SK-N-SH (cell line): Measurements from ENCODE around the gene CIT. TPM values are rescaled to one million over a fixed set of nuclear protein-coding genes. Genes with fewer than 3 reads are reported as not detected.

Source experiments
- CTCF ChIA-PET: fragments of 300-600, 350-600 bp; formaldehyde crosslinking; extraction: SDS; loops from one replicate; lab custom pipeline; 2021; lab: Yijun Ruan, JAX
- POLR2A ChIA-PET: fragments of 350-600 bp; sonication (Branson Sonifier 250); formaldehyde crosslinking; extraction: SDS; loops from one replicate; lab custom pipeline; 2020; ENCODE audit warnings: antibody characterized with exemption, inconsistent platforms; lab: Yijun Ruan, JAX
- DNase-seq: peaks from one replicate; pipeline ENCODE4 v3.0.0; 2012
- H2AFZ ChIP-seq: fragments of 200-600 bp; sonication (generic); 2 replicates; pipeline ENCODE4 v1.8.1; 2016; ENCODE audit warnings: antibody characterized with exemption, mild to moderate bottlenecking, low read depth
- H3F3A ChIP-seq: fragments of 200-600 bp; sonication (generic); replicated peaks from 2 replicates; pipeline ENCODE3; 2016; ENCODE audit warnings: antibody characterized with exemption, mild to moderate bottlenecking; ENCODE audit not compliant: insufficient read depth
- H3K27ac ChIP-seq, 2 experiments: fragments of 200-500 bp in 1 of 2; fragments of 200-600 bp in 1 of 2; sonication (Bioruptor generic) in 1 of 2; sonication (generic), shearing (Covaris generic) in 1 of 2; 2 replicates each; pipeline versions ENCODE4 v1.5.1 to v1.6.1; 2014 to 2016; ENCODE audit warnings: low read depth in 2 of 2, inconsistent platforms in 1 of 2, low read length in 1 of 2, mild to moderate bottlenecking in 1 of 2, mixed read lengths in 1 of 2
- H3K27me3 ChIP-seq: fragments of 200-600 bp; sonication (generic), shearing (Covaris generic); 2 replicates; pipeline ENCODE4 v1.6.1; 2016; ENCODE audit warnings: mixed run types; ENCODE audit not compliant: insufficient read depth
- H3K36me3 ChIP-seq, 2 experiments: fragments of 200-500 bp in 1 of 2; fragments of 200-600 bp in 1 of 2; sonication (Bioruptor generic) in 1 of 2; sonication (generic) in 1 of 2; replicated peaks in 1 of 2; 2 replicates each; pipeline versions ENCODE3 to v1.5.1; 2014 to 2016; ENCODE audit warnings: low read length in 1 of 2, mild to moderate bottlenecking in 1 of 2; ENCODE audit not compliant: insufficient read depth in 2 of 2, control insufficient read depth in 1 of 2
- H3K4me1 ChIP-seq, 2 experiments: fragments of 200-500 bp in 1 of 2; fragments of 200-600 bp in 1 of 2; sonication (Bioruptor generic) in 1 of 2; sonication (generic), shearing (Covaris generic) in 1 of 2; 2 replicates each; pipeline versions ENCODE4 v1.5.1 to v1.6.1; 2014 to 2016; ENCODE audit warnings: low read depth in 1 of 2, low read length in 1 of 2, mixed run types in 1 of 2; ENCODE audit not compliant: insufficient read depth in 2 of 2, control insufficient read depth in 1 of 2
- H3K4me2 ChIP-seq: fragments of 200-600 bp; sonication (generic), shearing (Covaris generic); 2 replicates; pipeline ENCODE4 v1.6.1; 2017; ENCODE audit warnings: mixed run types
- H3K4me3 ChIP-seq, 2 experiments: fragments of 200-500 bp in 1 of 2; fragments of 200-600 bp in 1 of 2; sonication (Bioruptor generic) in 1 of 2; sonication (generic), shearing (Covaris generic) in 1 of 2; 2 replicates each; pipeline versions ENCODE4 v1.5.1 to v1.8.1; 2014 to 2016; ENCODE audit warnings: low read depth in 2 of 2, inconsistent platforms in 1 of 2, low read length in 1 of 2, mild to moderate bottlenecking in 1 of 2, mixed read lengths in 1 of 2, moderate library complexity in 1 of 2
- H3K79me2 ChIP-seq: fragments of 200-600 bp; sonication (generic); 2 replicates; pipeline ENCODE4 v1.8.1; 2017; ENCODE audit warnings: mild to moderate bottlenecking; ENCODE audit not compliant: insufficient read depth
- H3K9ac ChIP-seq: fragments of 200-600 bp; sonication (generic); 2 replicates; pipeline ENCODE4 v1.6.1; 2017; ENCODE audit warnings: mixed run types
- H3K9me2 ChIP-seq: fragments of 200-600 bp; sonication (generic); 2 replicates; pipeline ENCODE4 v1.6.1; 2017; ENCODE audit warnings: mixed run types
- H3K9me3 ChIP-seq: fragments of 200-600 bp; sonication (generic); 2 replicates; pipeline ENCODE4 v1.6.1; 2017; ENCODE audit warnings: mixed run types, mild to moderate bottlenecking, moderate library complexity
- H4K20me1 ChIP-seq: fragments of 200-600 bp; sonication (generic); 2 replicates; pipeline ENCODE4 v1.6.1; 2017; ENCODE audit warnings: mild to moderate bottlenecking, mixed run types; ENCODE audit not compliant: insufficient read depth
- CHD2 ChIP-seq: fragments of 150-350 bp; IDR thresholded peaks from 2 replicates; pipeline ENCODE4 v1.6.1; 2018; ENCODE audit warnings: low read length; ENCODE audit not compliant: partially characterized antibody
- EP300 ChIP-seq, 2 experiments: IDR thresholded peaks; 2 replicates each; pipeline versions ENCODE4 v1.4.0 to v1.6.1; 2012; ENCODE audit warnings: borderline replicate concordance in 1 of 2, low read depth in 1 of 2, low read length in 1 of 2
- EZH2phosphoT487 ChIP-seq: fragments of 200-600 bp; sonication (generic); IDR thresholded peaks from 2 replicates; pipeline ENCODE4 v1.6.1; 2017; ENCODE audit warnings: low read depth, mixed run types, mild to moderate bottlenecking, antibody characterized with exemption, moderate library complexity, borderline replicate concordance
- FOXJ3 ChIP-seq: sonication (generic); formaldehyde crosslinking; IDR thresholded peaks from 2 replicates; pipeline ENCODE4 v1.5.1; 2020; ENCODE audit warnings: mild to moderate bottlenecking, missing genetic modification reagents
- JUND ChIP-seq: IDR thresholded peaks from 2 replicates; pipeline ENCODE4 v1.4.0; 2012
- MXI1 ChIP-seq: IDR thresholded peaks from 2 replicates; pipeline ENCODE4 v1.6.1; 2012; ENCODE audit warnings: mild to moderate bottlenecking, low read depth, low read length, improper control_type of control experiment
- NFIC ChIP-seq: IDR thresholded peaks from 2 replicates; pipeline ENCODE4 v1.4.0; 2012; ENCODE audit warnings: borderline replicate concordance
- NRF1 ChIP-seq: IDR thresholded peaks from 2 replicates; pipeline ENCODE4 v1.6.1; 2012; ENCODE audit warnings: low read depth, mild to moderate bottlenecking, low read length
- POLR2AphosphoS5 ChIP-seq: IDR thresholded peaks from 2 replicates; pipeline ENCODE4 v1.6.1; 2012; ENCODE audit warnings: low read depth, low read length
- RAD21 ChIP-seq: IDR thresholded peaks from 2 replicates; pipeline ENCODE4 v1.6.1; 2012; ENCODE audit warnings: mild to moderate bottlenecking, low read length
- RFX5 ChIP-seq: IDR thresholded peaks from 2 replicates; pipeline ENCODE4 v1.6.1; 2012; ENCODE audit warnings: mild to moderate bottlenecking, improper control_type of control experiment, low read length
- RXRA ChIP-seq: IDR thresholded peaks from 2 replicates; pipeline ENCODE4 v1.4.0; 2012; ENCODE audit warnings: low read depth, mild to moderate bottlenecking, borderline replicate concordance
- SIN3A ChIP-seq: IDR thresholded peaks from 2 replicates; pipeline ENCODE4 v1.6.1; 2012; ENCODE audit warnings: low read depth, mild to moderate bottlenecking, low read length, moderate library complexity, borderline replicate concordance
- SMC3 ChIP-seq: IDR thresholded peaks from 2 replicates; pipeline ENCODE4 v1.6.1; 2012; ENCODE audit warnings: low read depth, low read length, improper control_type of control experiment
- YY1 ChIP-seq: IDR thresholded peaks from 2 replicates; pipeline ENCODE4 v1.4.0; 2012; ENCODE audit warnings: low read depth, mild to moderate bottlenecking
- WGBS: methylation state at CpG from one replicate; pipeline ENCODE4 v1.1.6; 2017; ENCODE audit warnings: low lambda C conversion rate; 5-methylcytosine and 5-hydroxymethylcytosine counted together
- polyA plus RNA-seq, 3 experiments: library from polyadenylated mRNA; depleted of rRNA; stranded (reverse); fragments of >200 nt; gene quantifications; 2 replicates each; pipeline ENCODE4 v1.2.3, GENCODE V29; 2012
- TF ChIP-seq, protein P1 (sequence below): IDR thresholded peaks from 2 replicates; pipeline ENCODE4 v1.6.1; 2012; ENCODE audit warnings: mild to moderate bottlenecking, low read depth, low read length, moderate library complexity
- TF ChIP-seq, protein P2 (sequence below): IDR thresholded peaks from 2 replicates; pipeline ENCODE4 v1.4.0; 2012; ENCODE audit warnings: low read depth, borderline replicate concordance
- TF ChIP-seq, protein P3 (sequence below): IDR thresholded peaks from 2 replicates; pipeline ENCODE4; 2012

Gene CIT
- polyA plus RNA-seq, 1 of the 3 experiments (the other 2 are of a cell fraction), result 7.7 TPM

DNA sequence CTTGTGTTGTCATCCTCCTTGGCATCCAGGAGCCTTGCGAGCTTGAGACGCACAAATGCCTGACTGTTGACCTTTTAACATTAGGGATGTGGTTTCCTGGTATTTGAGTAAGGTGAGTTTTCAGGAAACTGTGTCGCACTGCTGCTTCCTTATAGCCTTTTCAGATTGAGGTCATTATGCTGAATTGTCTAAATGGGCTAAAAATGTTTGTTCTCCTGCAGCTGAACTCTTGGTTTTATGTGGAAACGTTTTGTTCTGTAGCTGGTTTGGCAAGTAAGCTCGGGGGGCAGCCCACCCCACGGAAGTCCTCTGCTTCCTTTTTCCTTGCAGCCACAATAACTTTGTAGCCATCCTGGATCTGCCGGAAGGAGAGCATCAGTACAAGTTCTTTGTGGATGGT, 203.5 kb downstream of the CIT start (continued):
- TF ChIP-seq, protein P1, sequence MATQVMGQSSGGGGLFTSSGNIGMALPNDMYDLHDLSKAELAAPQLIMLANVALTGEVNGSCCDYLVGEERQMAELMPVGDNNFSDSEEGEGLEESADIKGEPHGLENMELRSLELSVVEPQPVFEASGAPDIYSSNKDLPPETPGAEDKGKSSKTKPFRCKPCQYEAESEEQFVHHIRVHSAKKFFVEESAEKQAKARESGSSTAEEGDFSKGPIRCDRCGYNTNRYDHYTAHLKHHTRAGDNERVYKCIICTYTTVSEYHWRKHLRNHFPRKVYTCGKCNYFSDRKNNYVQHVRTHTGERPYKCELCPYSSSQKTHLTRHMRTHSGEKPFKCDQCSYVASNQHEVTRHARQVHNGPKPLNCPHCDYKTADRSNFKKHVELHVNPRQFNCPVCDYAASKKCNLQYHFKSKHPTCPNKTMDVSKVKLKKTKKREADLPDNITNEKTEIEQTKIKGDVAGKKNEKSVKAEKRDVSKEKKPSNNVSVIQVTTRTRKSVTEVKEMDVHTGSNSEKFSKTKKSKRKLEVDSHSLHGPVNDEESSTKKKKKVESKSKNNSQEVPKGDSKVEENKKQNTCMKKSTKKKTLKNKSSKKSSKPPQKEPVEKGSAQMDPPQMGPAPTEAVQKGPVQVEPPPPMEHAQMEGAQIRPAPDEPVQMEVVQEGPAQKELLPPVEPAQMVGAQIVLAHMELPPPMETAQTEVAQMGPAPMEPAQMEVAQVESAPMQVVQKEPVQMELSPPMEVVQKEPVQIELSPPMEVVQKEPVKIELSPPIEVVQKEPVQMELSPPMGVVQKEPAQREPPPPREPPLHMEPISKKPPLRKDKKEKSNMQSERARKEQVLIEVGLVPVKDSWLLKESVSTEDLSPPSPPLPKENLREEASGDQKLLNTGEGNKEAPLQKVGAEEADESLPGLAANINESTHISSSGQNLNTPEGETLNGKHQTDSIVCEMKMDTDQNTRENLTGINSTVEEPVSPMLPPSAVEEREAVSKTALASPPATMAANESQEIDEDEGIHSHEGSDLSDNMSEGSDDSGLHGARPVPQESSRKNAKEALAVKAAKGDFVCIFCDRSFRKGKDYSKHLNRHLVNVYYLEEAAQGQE, result no peak
- TF ChIP-seq POLR2AphosphoS5 (no peak), RFX5 (no peak), SIN3A (no peak), RAD21 (no peak), EP300 (IDR thresholded peaks at IDR 0.05; ENCODE audit: borderline replicate concordance in 1 of 2, low read depth in 1 of 2, low read length in 1 of 2) (no peak)

DNA sequence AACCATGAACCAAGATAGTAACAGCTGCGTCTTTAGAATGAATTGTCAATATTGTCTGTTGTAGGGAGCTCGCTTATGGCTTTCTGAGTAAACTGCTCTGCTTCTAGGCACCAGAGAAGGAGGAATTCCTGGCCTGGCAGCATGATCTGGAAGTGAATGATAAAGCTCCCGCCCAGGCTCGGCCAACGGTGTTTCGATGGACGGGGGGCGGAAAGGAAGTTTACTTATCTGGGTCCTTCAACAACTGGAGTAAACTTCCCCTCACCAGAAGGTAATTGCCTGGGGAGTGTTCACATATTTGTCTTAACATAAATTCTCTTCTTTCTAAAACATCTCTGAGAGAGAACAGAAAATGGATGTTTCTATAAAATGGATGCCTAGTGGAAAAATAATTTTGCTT, 204.9 kb downstream of the CIT start:
- 97% methylated on average over 7 of the region's 8 CpGs for WGBS
- POLR2A ChIA-PET, result no interaction called here

More for the DNA sequence above, 204.9 kb downstream of the CIT start:
- DNase-seq, result no peak
- H3K36me3 ChIP-seq, result peaks cover 49 to 71% of the 10 kb centered on the region in 2 experiments
- no peak overlapping the region for H2AFZ ChIP-seq
- H3K4me2 ChIP-seq, result no peak overlapping the region
- no peak overlapping the region for H3K27ac ChIP-seq
- H3K4me3 ChIP-seq, result no peak overlapping the region
- H3K9me2 ChIP-seq, result no peaks in the 10 kb centered on the region
- H3F3A ChIP-seq, result peaks cover 3% of the 10 kb centered on the region
- peaks cover under 1 to 2% of the 10 kb centered on the region in 2 experiments; a peak in 2 of 4 replicates for H3K4me1 ChIP-seq
- H3K79me2 ChIP-seq, result peaks cover 60% of the 10 kb centered on the region
- H4K20me1 ChIP-seq, result no peaks in the 10 kb centered on the region
- H3K9me3 ChIP-seq, result no peaks in the 10 kb centered on the region
- H3K27me3 ChIP-seq, result no peaks in the 10 kb centered on the region
- CTCF ChIA-PET, result interaction anchor here (0.7 to 1.4 kb wide), 2 partner anchors 14 to 20 kb away, joined by 3 read pairs; no protein-coding TSS in a partner anchor
- H3K9ac ChIP-seq, result no peak overlapping the region
- no peak for TF ChIP-seq SMC3
- TF ChIP-seq NRF1, result no peak
- TF ChIP-seq SIN3A, result no peak
- no peak for TF ChIP-seq POLR2AphosphoS5
- TF ChIP-seq NFIC, result no peak
- TF ChIP-seq RXRA, result no peak
- no peak for TF ChIP-seq YY1
- TF ChIP-seq FOXJ3, result no peak
- no peak for TF ChIP-seq JUND
- no peak for TF ChIP-seq EZH2phosphoT487
- no peak for TF ChIP-seq RAD21
- no peak for TF ChIP-seq CHD2
- no peak for TF ChIP-seq EP300 (IDR thresholded peaks at IDR 0.05; ENCODE audit: borderline replicate concordance in 1 of 2, low read depth in 1 of 2, low read length in 1 of 2)
- TF ChIP-seq, protein P1, result no peak
- TF ChIP-seq, protein P2, sequence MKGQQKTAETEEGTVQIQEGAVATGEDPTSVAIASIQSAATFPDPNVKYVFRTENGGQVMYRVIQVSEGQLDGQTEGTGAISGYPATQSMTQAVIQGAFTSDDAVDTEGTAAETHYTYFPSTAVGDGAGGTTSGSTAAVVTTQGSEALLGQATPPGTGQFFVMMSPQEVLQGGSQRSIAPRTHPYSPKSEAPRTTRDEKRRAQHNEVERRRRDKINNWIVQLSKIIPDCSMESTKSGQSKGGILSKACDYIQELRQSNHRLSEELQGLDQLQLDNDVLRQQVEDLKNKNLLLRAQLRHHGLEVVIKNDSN, result no peak
- TF ChIP-seq, protein P3, sequence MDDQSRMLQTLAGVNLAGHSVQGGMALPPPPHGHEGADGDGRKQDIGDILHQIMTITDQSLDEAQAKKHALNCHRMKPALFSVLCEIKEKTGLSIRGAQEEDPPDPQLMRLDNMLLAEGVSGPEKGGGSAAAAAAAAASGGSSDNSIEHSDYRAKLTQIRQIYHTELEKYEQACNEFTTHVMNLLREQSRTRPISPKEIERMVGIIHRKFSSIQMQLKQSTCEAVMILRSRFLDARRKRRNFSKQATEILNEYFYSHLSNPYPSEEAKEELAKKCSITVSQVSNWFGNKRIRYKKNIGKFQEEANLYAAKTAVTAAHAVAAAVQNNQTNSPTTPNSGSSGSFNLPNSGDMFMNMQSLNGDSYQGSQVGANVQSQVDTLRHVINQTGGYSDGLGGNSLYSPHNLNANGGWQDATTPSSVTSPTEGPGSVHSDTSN, result no peak
- TF ChIP-seq MXI1, result no peak
